Coronary artery (tissue), 2 donors: ENCODE measurements around the gene C17orf75.
A peak's percentile ranks its signal among the peaks of the same experiment; 100 is the strongest.
"Not testable (repeated sequence)": the region's sequence is repeated elsewhere in the genome, so short reads cannot be mapped to it uniquely, and the experiment has no call there.

Experiments
- DNase-seq: peaks from one replicate; pipeline ENCODE4 v3.0.0-alpha.2; 2017; ENCODE audit warnings: low spot score
- H3K27ac ChIP-seq, 2 donors: fragments of 200-600 bp; sonication (generic); one replicate each; pipeline ENCODE4 v1.5.1; 2016 to 2019
- H3K4me3 ChIP-seq: fragments of 200-600 bp; sonication (generic); 2 replicates; pipeline ENCODE4 v1.5.1; 2016; ENCODE audit warnings: mild to moderate bottlenecking, moderate library complexity
- CTCF ChIP-seq: fragments of 200-600 bp; sonication (generic); IDR thresholded peaks from one replicate; pipeline ENCODE4 v1.5.1; 2019; ENCODE audit warnings: antibody characterized with exemption

C17orf75 gene

GRCh38 chr17:32341857-32342602 is at the start of gene C17orf75:
Gene C17orf75, minus strand, starts transcription at chr17:32342173. Its CDS starts 34 bp downstream, at chr17:32342139.
- TF ChIP-seq CTCF, result no peak
- Histone ChIP-seq H3K27ac (peak within 1 kb of the TSS; percentile 60 to 90), H3K4me3 (peak within 1 kb of the TSS; percentile 84)
- peak; percentile 84 for DNase-seq

- no peak for TF ChIP-seq CTCF
- H3K27ac ChIP-seq, result no peak overlapping the region
- DNase-seq, result no peak
- no peak overlapping the region for H3K4me3 ChIP-seq
These were observed 46.9 kb upstream of the C17orf75 start for GRCh38 chr17:32388613-32389459.

- DNase-seq, H3K27ac ChIP-seq, H3K4me3 ChIP-seq: not testable (repeated sequence)
These were observed 46.2 kb upstream of the C17orf75 start for GRCh38 chr17:32388128-32388527.

- H3K27ac ChIP-seq, result no peak overlapping the region
- no peak for TF ChIP-seq CTCF
- no peak for DNase-seq
- H3K4me3 ChIP-seq, result no peak overlapping the region
These were observed 44.9 kb upstream of the C17orf75 start for GRCh38 chr17:32386844-32387243.

- H3K27ac ChIP-seq, result no peak overlapping the region
- DNase-seq, result no peak
These were observed 44.0 kb upstream of the C17orf75 start for GRCh38 chr17:32385971-32386370.

GRCh38 chr17:32385121-32385520 is 43.1 kb upstream of the C17orf75 start:
- DNase-seq, result no peak
- no peak overlapping the region for H3K4me3 ChIP-seq
- no peak overlapping the region for H3K27ac ChIP-seq
- no peak for TF ChIP-seq CTCF

More at GRCh38 chr17:32385971-32386370, 44.0 kb upstream of the C17orf75 start:
- no peak for TF ChIP-seq CTCF
- H3K4me3 ChIP-seq, result no peak overlapping the region

- H3K4me3 ChIP-seq, result no peak overlapping the region
- no peak for DNase-seq
- TF ChIP-seq CTCF, result no peak
- H3K27ac ChIP-seq, result no peak overlapping the region
These were observed 42.0 kb upstream of the C17orf75 start for GRCh38 chr17:32383926-32384434.
